ENCODE data around the gene ENPP4.

Gene ENPP4

GRCh38 chr6:46098678-46099077 lies 31.1 kb upstream of the ENPP4 start:
- DNase-seq (ENCODE audit: insufficient read length, low spot score) (no peak), FAIRE-seq (no peak)
- no peak for TF ChIP-seq CTCF (IDR thresholded peaks at IDR 0.05; ENCODE audit: insufficient read depth, missing control alignments)

- no peak for DNase-seq (ENCODE audit: insufficient read length, low spot score)
- TF ChIP-seq CTCF (IDR thresholded peaks at IDR 0.05; ENCODE audit: insufficient read depth, missing control alignments) = no peak
- no peak for FAIRE-seq
These were observed 29.8 kb upstream of the ENPP4 start for GRCh38 chr6:46099952-46100351.

- DNase-seq (ENCODE audit: insufficient read length, low spot score) (no peak), FAIRE-seq (no peak)
- TF ChIP-seq CTCF (IDR thresholded peaks at IDR 0.05; ENCODE audit: insufficient read depth, missing control alignments) = no peak
These were observed 27.7 kb upstream of the ENPP4 start for GRCh38 chr6:46102123-46102522.

- DNase-seq (ENCODE audit: insufficient read length, low spot score) (no peak), FAIRE-seq (no peak)
- no peak for TF ChIP-seq CTCF (IDR thresholded peaks at IDR 0.05; ENCODE audit: insufficient read depth, missing control alignments)
These were observed 26.2 kb upstream of the ENPP4 start for GRCh38 chr6:46103441-46104115.

GRCh38 chr6:46104209-46104608 lies 25.6 kb upstream of the ENPP4 start:
- FAIRE-seq (no peak), DNase-seq (ENCODE audit: insufficient read length, low spot score) (no peak)
- no peak for TF ChIP-seq CTCF (IDR thresholded peaks at IDR 0.05; ENCODE audit: insufficient read depth, missing control alignments)

- FAIRE-seq (no peak), DNase-seq (ENCODE audit: insufficient read length, low spot score) (no peak)
- TF ChIP-seq CTCF (IDR thresholded peaks at IDR 0.05; ENCODE audit: insufficient read depth, missing control alignments) = no peak
These were observed 24.2 kb upstream of the ENPP4 start for GRCh38 chr6:46105568-46105967.

GRCh38 chr6:46113370-46113769 lies 16.4 kb upstream of the ENPP4 start:
- FAIRE-seq = no peak
- no peak for TF ChIP-seq CTCF (IDR thresholded peaks at IDR 0.05; ENCODE audit: insufficient read depth, missing control alignments)
- no peak for DNase-seq (ENCODE audit: insufficient read length, low spot score)
